A549 (cell line): Measurements from ENCODE around the gene CYP2E1.

Experiments used
- BCL3 ChIP-seq: fragments of >200 bp; sonication (Bioruptor Twin); formaldehyde crosslinking; IDR thresholded peaks from 3 replicates; pipeline ENCODE4 v1.6.1; 2016
- CTCF ChIP-seq: fragments of >200 bp; sonication (Bioruptor Twin); formaldehyde crosslinking; IDR thresholded peaks from 3 replicates; pipeline ENCODE4 v1.5.1; 2016
- EP300 ChIP-seq, 2 experiments: fragments of >200 bp; sonication (Bioruptor Twin); formaldehyde crosslinking; IDR thresholded peaks; 2 replicates in 1 of 2; 3 replicates in 1 of 2; pipeline ENCODE4 v1.6.1; 2016 to 2017
- JUN ChIP-seq, 2 experiments: fragments of >200 bp; sonication (Bioruptor Twin); formaldehyde crosslinking; IDR thresholded peaks; 2 replicates in 1 of 2; 3 replicates in 1 of 2; pipeline ENCODE4 v1.6.1; 2016 to 2017
- KDM1A ChIP-seq: fragments of 200-600 bp; sonication (generic); IDR thresholded peaks from 2 replicates; pipeline ENCODE4 v1.6.1; 2016; ENCODE audit warnings: low read depth, mild to moderate bottlenecking
- PBX3 ChIP-seq: IDR thresholded peaks from 2 replicates; pipeline ENCODE4 v1.6.1; 2012
- POLR2A ChIP-seq: IDR thresholded peaks from 2 replicates; pipeline ENCODE4 v1.6.1; 2012; ENCODE audit warnings: mild to moderate bottlenecking, low read length
- RARB ChIP-seq: fragments of 250-450 bp; sonication (Bioruptor Pico); IDR thresholded peaks from 2 replicates; pipeline ENCODE4 v1.8.0; 2021; ENCODE audit warnings: mild to moderate bottlenecking, moderate library complexity
- RFX5 ChIP-seq: fragments of 450-650 bp; IDR thresholded peaks from 2 replicates; pipeline ENCODE4 v1.7.1; 2014; ENCODE audit warnings: antibody characterized with exemption, mild to moderate bottlenecking, moderate library complexity
- SMC3 ChIP-seq: fragments of >200 bp; sonication (Bioruptor Twin); formaldehyde crosslinking; IDR thresholded peaks from 3 replicates; pipeline ENCODE4 v1.6.1; 2018; ENCODE audit warnings: inconsistent platforms
- ZFP36 ChIP-seq: fragments of 450-650 bp; IDR thresholded peaks from 2 replicates; pipeline ENCODE4 v1.6.1; 2014; ENCODE audit warnings: borderline replicate concordance; ENCODE audit not compliant: partially characterized antibody
- ZSCAN20 ChIP-seq: fragments of 250-450 bp; sonication (Bioruptor Pico); IDR thresholded peaks from 2 replicates; pipeline ENCODE4 v1.8.0; 2022; ENCODE audit warnings: mild to moderate bottlenecking, moderate library complexity

- no peak for TF ChIP-seq JUN (IDR thresholded peaks at IDR 0.05)
- no peak for TF ChIP-seq POLR2A
- TF ChIP-seq KDM1A, result no peak
- TF ChIP-seq PBX3, result no peak
- TF ChIP-seq CTCF, result no peak
- TF ChIP-seq BCL3, result no peak
- no peak for TF ChIP-seq ZFP36
- TF ChIP-seq EP300 (IDR thresholded peaks at IDR 0.05), result no peak
- TF ChIP-seq RARB (CRISPR knock-in tag), result no peak
- no peak for TF ChIP-seq SMC3
- no peak for TF ChIP-seq ZSCAN20
- TF ChIP-seq RFX5, result no peak
These were observed 1.8 kb downstream of the CYP2E1 start for GRCh38 chr10:133528845-133529575.
